NB4 (cell line): ENCODE measurements around the gene STX8.
"Not testable (repeated sequence)": the region's sequence is repeated elsewhere in the genome, so short reads cannot be mapped to it uniquely, and the experiment has no call there.

Source experiments
- CTCF ChIP-seq: IDR thresholded peaks from one replicate; pipeline ENCODE4 v1.5.1; 2012; ENCODE audit warnings: low read depth, low read length
- MAX ChIP-seq: IDR thresholded peaks from 2 replicates; pipeline ENCODE4 v1.6.1; 2011; ENCODE audit warnings: low read depth, low read length
- MYC ChIP-seq: IDR thresholded peaks from 2 replicates; pipeline ENCODE4 v1.6.1; 2011; ENCODE audit warnings: low read depth, low read length
- POLR2A ChIP-seq: IDR thresholded peaks from 2 replicates; pipeline ENCODE4 v1.6.1; 2011; ENCODE audit warnings: mild to moderate bottlenecking; ENCODE audit not compliant: insufficient read length; ENCODE audit errors: extremely low read depth

- not testable (repeated sequence) for TF ChIP-seq POLR2A, CTCF, MAX, MYC
Measured at GRCh38 chr17:9257630-9257965, 318.0 kb downstream of the STX8 start.
